NOMO-1 (cell line): ENCODE results near the gene CES2.
"Not testable (repeated sequence)": the region's sequence is repeated elsewhere in the genome, so short reads cannot be mapped to it uniquely, and the experiment has no call there.

Experiments used
- DNase-seq, 2 experiments: peaks; one replicate each; lab custom pipeline; 2025; ENCODE audit not compliant: unreplicated experiment in 2 of 2; lab: John Stamatoyannopoulos, UW

Gene CES2

GRCh38 chr16:66950971-66951790, 15.9 kb downstream of the CES2 start:
- DNase-seq, result no peak

- DNase-seq, result no peak
Measured at GRCh38 chr16:66952430-66953110, 17.3 kb downstream of the CES2 start.

GRCh38 chr16:66953462-66954096, 18.3 kb downstream of the CES2 start:
- DNase-seq, result no peak

GRCh38 chr16:66954097-66954659, 18.9 kb downstream of the CES2 start:
- DNase-seq, result peak; percentile 47 to 67

GRCh38 chr16:66955363-66956153, 20.2 kb downstream of the CES2 start:
- DNase-seq, result not testable (repeated sequence)

- not testable (repeated sequence) for DNase-seq
Measured at GRCh38 chr16:66956154-66956457, 20.8 kb downstream of the CES2 start.

GRCh38 chr16:66958857-66959703, 23.8 kb downstream of the CES2 start:
- DNase-seq, result no peak

- DNase-seq, result peak; percentile 42 to 45
Measured at GRCh38 chr16:66959704-66960161, 24.4 kb downstream of the CES2 start.

- DNase-seq, result no peak
Measured at GRCh38 chr16:66960270-66960669, 25.0 kb downstream of the CES2 start.

- peak; percentile 46 to 60 for DNase-seq
Measured at GRCh38 chr16:66961065-66961744, 25.9 kb downstream of the CES2 start, which contains the start of gene CES3. Gene CES3, plus strand, starts transcription at chr16:66961266. Its CDS starts 42 bp downstream, at chr16:66961308.

GRCh38 chr16:66961914-66962313, 26.6 kb downstream of the CES2 start:
- DNase-seq, result no peak

- DNase-seq, result no peak
Measured at GRCh38 chr16:66964049-66964448, 28.7 kb downstream of the CES2 start.

GRCh38 chr16:66968847-66969246, 33.5 kb downstream of the CES2 start:
- DNase-seq, result no peak

GRCh38 chr16:66970775-66971720, 35.7 kb downstream of the CES2 start:
- no peak for DNase-seq

GRCh38 chr16:66972983-66973382, 37.7 kb downstream of the CES2 start:
- DNase-seq, result no peak

GRCh38 chr16:66973716-66974115, 38.4 kb downstream of the CES2 start:
- no peak for DNase-seq

GRCh38 chr16:66974156-66974931, 39.0 kb downstream of the CES2 start:
- not testable (repeated sequence) for DNase-seq
